Measurements from ENCODE around the gene ATXN1.

ATXN1 gene

GRCh38 chr6:16761471-16762267, 409 bp upstream of the ATXN1 start:
- DNase-seq, result peak; percentile 88

DNA sequence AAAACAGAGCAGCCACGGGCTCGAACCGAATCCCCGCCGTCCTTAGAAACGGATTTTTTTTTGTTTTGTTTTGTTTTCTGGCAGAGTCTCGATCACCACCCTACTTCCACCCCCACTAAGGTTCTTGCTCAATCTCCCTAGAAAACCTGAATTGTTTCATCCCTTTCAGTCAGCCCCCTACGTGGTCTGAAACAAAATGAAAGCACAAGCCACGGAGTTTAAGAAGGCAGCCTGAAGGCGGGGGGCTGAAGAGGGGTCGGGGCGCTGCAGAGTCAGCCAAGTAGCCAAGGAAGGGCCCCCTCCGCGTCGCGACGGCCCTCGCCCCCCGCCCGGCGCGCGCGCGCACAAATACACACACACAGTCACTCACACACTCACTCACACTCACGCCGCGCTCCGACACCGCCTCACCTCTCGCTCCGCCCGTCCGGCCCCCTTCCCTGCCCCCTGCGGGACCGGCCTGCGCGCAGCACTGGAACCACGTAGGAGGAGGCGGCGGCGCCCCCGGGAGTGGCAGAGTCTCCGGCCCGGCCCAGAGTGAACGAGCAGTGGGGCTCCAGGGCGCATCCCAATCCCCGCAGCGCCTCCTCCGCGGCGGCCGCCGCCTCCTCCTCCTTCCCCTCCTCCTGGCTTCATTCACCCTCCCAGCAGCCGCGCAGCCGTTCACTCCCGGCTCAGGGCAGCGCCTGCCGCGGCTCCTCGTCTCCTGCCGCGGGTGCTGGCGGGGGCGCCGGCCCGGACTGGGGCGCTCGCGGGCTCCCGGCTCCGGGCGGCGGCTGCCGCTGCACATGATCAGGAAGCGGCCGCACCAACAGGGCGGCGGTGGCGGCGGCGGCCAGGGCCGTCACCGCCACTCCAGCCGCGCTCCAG, 1.4 kb downstream of the ATXN1 start:
- peak; percentile 70 for DNase-seq

DNA sequence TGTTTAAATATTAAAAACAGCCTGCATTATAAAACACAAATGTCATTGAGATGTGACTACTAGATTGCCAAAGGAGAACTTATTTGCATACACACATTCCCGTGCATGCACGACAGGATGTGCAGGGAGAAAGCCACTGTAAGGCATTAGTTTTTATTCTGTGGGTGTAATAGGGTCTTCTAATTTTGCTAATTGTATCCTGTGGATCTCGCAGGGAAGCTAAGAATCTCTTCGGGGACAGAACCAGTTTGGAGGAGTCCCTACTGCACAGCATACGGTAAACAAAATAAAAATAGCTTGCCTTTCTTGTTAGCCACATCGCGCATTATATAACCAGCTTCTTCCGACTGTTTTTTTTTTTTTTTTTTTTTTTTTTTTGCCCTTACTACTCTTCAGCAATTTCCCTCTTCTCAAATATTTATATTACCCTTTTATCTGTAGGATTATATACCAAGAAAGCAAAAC, 2.0 kb downstream of the ATXN1 start:
- DNase-seq, result no peak

DNA sequence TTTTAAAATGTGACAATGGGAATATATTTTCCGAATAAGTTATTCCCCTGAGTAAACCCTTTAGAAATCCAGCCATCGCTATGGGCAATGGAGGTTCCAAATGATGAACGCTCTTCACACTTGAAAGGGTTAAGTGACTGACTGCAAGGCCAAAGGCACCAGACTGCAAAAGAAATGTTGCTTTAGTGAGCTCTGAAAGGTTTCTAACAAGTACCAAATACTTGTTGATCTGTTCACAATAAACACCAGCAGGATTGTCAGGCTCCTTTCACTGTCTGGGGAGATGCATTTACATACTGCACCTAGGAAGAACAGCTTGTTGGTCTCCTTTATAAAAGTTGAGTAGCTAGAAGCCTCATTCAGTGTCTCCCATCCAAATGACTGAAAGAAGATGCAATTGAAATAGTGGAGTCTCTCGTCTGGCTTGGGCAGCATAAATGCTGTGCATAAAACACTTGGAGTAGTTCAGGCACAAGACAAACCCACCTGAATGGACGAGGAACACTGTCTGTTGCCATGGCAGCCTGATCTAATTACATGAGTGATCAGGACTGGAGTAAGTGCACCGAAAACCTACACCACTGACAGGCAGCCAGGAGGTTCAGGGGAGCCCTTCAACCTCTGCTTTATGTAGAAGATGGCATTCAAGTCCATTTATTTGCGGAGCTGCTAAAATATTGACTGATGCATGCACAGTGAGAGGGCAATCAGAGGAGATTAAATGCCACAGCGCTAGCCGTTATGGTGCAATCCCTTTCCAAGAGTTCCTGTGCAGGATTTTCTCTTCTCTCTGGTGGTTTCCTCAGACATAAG, 2.9 kb downstream of the ATXN1 start:
- no peak for DNase-seq

- DNase-seq, result no peak
Measured at GRCh38 chr6:16757332-16757731, 3.9 kb downstream of the ATXN1 start.

GRCh38 chr6:16756660-16757255, 4.5 kb downstream of the ATXN1 start:
- DNase-seq, result peak; percentile 13

DNA sequence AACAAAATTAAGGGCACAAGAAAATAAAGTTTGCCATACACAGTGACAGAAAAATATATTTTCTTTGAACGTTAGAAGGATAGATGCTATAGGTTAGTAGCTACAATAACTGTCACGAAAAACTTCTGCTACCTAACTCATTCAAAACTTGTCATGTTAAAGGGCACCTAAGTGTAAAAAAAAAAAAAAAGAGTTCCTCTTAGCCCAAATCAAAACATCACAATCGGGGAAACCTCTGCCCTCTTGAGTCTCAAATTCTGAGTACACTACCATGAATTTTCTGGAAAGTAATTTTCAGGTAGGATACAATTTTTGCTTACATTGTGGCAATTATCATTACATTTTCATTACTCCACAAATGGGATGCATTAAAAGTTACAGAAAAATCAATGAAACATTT, 5.7 kb downstream of the ATXN1 start:
- no peak for DNase-seq

DNA sequence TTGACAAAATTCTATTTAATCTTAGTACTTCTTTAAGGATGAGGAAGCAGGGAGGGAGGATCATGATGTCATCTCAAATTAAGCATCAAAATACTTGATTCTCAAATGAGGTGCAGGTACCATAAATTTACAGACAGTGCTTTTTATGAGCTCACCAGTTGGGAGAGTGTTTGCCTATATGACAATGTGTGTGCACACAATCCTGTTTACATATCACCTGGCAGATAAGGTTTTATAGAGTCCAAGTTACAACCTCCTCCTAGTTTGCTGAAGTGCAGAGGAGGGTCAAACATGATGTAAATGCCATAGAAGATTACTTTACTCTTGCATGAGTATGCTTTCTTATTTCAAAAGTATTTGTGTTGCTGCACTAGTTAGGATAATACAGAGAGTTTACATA, 6.4 kb downstream of the ATXN1 start:
- no peak for DNase-seq

DNA sequence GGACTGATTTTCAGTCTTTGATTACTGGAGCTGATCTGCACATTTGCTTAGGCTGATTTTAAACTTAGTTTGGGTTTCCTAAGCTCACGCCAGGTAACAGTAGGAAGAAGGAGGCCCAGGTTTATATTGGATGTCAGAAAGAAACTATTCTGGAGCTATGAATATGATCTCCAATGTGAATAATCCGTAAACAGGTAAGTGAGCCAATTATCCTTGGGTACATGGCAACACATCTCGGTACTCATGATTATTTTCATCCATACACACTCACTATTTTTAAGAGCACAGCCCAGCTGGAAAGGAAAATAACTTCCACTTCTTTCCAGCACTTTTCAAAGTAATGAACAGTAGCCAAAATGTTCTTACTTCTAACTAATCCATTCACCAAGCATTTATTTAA, 7.0 kb downstream of the ATXN1 start:
- no peak for DNase-seq

DNA sequence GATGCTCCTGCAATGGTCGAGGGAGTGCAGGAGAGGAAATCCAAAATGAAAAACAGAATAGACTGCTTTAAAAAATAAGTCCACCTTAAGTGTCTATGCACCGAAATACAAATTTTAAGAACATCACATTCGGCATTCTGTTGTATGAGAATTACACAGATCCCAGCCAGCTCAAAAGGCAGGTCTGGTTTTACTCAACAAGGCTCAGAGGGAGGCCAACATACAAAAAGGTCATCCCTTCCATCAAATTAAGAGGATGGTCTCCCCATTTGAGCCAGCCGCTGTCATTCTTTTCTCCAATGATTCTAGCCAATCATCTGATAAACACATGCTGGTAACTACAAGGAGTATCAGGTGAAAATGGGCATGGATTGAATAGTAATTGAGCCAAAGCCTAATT, 7.9 kb downstream of the ATXN1 start:
- no peak for DNase-seq

DNA sequence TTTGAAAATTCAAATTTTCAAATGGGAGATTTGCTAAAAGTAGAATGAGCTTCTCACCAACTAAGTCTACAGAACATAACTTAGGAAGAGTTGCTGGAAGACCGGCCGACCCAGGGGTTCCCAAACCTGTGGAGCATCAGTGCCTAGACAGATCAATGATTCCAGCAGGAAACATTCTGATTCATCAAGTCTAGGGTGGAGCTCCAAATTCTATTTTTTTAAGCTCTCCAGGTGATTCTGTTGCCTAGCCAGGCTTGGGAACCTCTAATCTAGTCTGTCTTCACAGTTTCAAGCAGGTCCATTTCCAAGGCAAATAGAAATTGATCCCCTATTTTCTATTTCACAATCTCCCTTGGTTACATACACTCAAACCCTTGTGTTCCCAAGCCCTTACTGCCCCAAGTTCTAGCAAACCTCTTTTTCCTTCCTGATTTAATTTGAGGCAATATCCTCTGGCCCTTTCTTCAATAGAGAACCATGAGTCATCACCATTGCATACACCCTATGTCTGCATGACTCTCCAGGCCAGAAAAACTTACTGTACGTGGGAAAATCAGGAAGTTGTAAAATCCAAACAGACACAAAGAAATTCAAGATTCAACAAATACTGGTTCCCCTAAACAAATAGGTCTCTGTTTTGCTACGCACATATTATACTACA, 8.9 kb downstream of the ATXN1 start:
- peak; percentile 92 for DNase-seq

- DNase-seq, result no peak
Measured at GRCh38 chr6:16751251-16751946, 9.9 kb downstream of the ATXN1 start.

GRCh38 chr6:16750566-16750965, 10.7 kb downstream of the ATXN1 start:
- no peak for DNase-seq

DNA sequence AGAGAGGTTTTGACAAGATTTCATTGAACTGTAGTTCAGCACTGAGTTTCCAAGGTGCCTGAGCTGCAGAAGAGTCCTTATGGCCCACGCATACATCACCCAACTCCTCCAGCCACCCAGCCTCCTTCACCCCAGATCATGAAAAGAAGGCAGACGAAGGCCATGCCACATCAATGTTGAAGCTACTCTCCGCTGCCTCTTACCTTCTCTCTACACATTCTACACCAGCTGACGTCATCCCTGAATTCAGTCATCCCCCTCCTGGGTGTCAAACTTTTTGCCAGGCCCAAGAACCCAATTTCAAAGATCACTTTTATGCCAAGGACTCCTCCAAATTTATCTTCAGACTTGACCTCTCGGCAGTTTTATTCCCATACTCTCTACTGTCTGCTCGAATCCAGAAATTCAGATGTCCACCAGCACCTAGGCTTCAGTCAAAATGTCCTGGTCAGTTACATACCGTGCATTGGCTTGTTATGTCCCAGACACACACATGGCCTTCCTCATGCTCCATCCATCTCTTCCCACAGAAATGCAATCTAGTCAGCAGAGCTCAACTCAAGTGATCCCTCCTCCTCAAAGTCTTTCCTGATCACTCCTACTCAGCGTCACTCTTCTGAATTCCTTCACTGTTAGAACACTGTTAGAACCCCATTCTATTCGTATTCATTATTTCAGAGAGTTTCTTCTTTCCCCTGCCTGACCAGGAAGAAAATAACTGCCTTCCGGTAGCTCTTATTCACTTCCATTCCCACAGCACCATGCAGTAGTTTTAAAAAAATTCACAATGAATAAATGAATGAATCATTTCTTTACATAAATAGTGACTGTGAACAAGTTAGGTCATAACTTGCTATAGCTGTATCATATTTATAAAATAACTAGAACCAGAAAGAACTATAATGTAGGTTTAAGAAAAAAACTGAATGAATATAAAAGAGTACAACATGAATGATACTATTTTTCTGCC, 11.5 kb downstream of the ATXN1 start:
- DNase-seq, result no peak

- no peak for DNase-seq
Measured at GRCh38 chr6:16748025-16748319, 13.3 kb downstream of the ATXN1 start.

DNA sequence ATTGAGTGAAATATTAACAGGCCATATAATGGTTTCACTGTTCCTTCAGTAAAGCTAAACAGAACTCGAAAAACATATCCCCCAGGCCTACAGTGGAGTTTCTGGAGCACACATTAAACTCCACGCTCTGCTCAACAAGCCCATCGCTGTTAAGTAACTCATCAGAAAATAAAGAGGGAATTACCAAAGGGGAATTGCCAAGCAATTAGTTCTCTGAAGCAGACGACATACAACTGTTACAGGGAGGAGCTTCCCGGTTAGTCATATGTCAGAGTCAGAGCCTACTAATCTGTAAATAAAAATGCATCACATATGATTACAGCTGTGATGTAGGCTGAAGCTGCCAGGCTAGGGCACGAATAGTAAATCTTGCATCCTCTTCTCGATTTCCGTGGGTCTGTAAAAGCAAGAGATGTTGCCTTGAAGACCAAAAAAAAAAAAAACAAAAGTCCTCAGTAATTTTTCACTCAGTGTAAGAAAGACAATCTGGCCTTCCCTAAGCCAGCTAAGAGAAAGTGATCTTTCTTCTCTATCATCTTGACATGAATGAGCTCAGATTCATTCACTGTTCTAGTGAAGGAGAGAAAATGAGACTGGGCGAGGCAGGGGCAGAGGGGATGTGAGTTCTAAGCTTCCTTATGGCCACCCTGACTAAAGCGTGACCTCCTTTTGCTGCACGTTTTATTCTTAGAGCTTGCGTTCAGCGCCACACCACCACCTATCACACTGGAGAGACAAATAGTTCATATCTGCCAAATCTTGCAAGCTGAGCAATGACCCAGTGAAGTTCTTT, 13.8 kb downstream of the ATXN1 start:
- no peak for DNase-seq

DNA sequence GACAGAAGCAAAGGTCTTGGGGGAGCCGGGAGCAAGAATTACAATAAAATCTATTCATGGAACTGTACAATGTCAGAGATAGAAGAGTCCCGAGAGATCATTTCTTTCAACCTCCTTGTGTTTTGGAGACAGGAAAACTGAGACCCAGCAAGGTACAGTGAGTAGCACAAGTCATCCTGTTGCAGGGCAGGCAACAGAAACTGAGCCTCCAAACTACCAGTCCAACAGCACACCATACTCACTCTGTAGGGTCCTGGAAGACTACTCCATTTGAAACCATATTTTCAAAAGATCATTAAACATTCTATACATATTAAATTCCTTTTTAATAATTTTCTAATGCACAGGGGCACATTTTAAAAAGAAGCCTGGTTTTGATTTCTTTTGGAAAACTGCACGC, 14.4 kb downstream of the ATXN1 start:
- no peak for DNase-seq

GRCh38 chr6:16746401-16746800, 14.9 kb downstream of the ATXN1 start:
- no peak for DNase-seq

DNA sequence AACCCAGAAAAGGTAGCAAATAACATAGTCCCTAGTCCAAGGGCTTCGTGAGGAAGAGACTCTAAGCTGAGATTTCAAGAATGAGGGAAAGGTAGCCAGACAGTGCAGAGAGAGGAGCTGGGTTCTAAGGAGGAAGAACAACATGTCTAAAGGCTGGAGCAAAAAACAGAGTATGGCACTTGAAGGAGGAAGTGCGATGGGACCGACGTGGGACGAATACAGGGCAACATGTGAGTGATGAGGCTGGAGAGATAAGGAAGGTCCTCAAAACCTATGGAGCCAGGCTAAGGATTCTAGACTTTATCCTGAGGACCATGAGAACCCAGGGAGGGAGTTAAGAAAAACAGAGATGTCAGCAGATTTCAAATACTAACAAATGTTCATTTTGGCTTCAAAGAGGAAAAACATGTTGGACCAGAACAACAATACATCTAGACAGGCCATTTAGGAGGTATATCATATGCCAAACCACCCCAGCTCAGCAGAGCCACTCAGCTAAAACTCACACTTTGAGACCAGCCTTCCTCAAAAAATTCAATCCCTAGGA, 17.5 kb downstream of the ATXN1 start:
- no peak for DNase-seq
